Activated T-cell treated with anti-CD3 and anti-CD28 coated beads for 24 hours (primary cell): ENCODE results near the gene SLA2.
A peak's percentile ranks its signal among the peaks of the same experiment; 100 is the strongest.

Source experiments
- DNase-seq: peaks from one replicate; pipeline ENCODE4 v3.0.0-alpha.2; 2020; ENCODE audit warnings: low read depth

SLA2 gene

GRCh38 chr20:36607586-36608387 is 38.2 kb downstream of the SLA2 start:
- DNase-seq, result no peak

DNA sequence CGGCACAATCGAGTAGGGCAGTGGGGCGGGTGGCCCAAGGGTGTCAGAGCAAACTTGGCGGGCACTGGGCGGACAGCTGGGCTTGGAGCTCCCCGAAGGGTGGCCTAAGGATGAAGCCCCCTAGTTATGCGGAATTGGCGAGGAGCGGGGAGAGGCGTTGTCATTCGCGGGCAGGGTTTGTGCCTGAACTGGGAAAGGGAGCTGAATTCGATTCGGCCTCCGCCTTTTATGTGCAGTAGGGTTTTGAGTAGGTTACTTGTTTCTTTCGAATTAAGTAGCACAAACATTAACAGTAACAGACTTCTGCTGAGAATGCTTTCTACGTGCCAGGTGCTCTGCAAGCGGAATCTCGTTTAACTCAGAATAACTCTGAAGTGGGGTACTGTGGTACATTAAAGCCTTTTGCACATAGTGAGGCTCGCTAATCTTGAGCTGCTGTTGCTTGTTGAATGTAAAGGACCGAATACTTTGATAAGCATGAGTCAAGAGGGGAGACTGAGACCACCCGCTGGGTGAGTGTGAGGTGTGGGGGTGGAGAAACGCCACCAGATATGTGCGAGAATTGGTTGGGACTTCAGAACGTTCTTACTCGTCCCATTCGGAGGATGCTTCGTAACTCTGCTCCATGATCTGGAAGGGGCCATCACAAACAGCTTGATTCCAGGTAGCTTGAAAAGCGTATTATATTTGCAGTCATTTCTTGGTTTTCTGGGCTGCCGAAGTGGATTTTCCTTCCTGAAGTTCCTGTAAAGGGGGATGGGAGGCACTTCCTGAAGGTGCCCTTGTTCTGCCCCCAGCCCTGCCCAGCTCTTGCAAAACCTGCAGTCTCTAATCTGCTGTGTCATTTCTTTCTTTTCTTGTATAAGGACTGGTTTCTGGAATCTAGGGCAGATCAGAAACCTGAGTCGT is 39.6 kb downstream of the SLA2 start:
- DNase-seq, result no peak

DNA sequence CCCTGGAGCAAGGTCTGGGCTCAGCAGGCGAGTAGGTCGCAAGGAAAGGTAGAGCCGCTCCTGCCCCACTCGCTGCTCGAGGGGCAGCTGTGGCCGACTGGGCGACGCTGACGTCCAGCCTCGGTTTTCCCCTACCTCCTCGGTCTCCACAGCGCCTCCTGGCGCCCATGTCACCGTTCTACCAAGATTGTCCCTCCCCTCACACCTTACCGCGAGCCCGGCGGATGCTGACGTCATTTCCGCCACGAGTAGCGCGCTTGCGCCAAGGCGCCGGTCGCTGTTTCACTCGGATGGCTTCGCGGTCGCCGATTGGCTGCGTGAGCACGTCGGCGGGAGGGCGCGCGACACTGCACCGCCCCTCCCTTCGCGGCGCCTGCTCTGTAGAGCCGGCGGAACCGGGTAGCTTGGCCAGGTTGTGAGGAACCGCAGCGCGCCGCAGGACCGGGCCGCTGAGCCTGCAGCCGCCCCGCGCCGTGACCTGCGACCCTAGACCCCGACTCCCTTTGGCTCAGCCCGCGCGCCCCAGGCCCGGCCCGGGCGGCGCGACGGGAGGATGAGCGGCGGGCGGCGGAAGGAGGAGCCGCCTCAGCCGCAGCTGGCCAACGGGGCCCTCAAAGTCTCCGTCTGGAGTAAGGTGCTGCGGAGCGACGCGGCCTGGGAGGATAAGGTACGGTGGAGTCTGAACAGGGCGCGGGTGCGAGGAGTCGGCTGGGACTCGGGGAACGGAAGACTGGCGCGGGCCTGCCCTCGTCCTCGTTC is 40.4 kb downstream of the SLA2 start, which contains the start of gene RAB5IF:
TSS of gene RAB5IF (plus strand) at position 381 of the 759 bp plus-strand sequence. CDS start at position 554, 173 bp downstream.
- peak; percentile 99 for DNase-seq

DNA sequence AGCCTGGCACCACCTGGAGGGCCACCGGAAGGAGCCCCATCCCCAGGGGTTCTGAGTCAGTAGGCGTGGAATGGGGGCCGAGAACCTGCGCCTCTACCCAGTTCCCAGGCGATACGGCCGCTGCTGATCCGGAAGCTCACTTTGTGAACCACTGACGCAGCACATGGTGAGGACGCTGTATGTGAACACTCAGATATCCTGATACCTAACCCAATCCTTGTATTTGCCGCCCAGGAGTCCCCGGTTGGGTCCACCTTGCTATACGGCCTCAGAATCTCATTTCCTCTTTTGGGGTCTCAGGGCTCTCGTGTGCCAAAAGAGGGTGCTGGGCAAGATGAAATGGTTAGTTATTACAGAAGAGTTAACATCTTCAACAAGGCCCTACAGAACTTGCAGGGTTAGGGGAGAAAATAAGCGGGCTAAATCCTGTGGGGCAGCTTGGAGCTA is 41.0 kb downstream of the SLA2 start:
- DNase-seq, result peak; percentile 23

DNA sequence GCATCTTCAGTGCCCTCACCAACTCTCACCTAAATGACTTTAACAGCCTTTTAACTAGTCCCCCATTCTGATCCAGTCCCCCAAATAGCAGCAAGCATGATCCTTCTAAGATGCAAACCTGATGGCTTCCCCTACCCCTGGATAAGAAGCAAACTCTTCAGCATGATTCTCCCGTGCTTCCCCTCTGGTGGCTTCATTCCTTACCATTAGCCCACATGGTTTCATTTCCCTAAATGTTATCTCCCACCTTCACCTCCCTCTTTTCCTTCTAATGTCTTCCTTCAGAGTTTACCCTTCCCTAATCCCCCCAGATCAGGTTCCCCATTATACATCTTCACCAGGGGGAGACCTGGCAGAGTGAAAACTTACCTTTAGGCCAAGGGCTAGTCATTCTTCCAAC is 44.5 kb downstream of the SLA2 start:
- DNase-seq, result no peak

- DNase-seq, result no peak
Observed at GRCh38 chr20:36599912-36600345, 46.1 kb downstream of the SLA2 start.

DNA sequence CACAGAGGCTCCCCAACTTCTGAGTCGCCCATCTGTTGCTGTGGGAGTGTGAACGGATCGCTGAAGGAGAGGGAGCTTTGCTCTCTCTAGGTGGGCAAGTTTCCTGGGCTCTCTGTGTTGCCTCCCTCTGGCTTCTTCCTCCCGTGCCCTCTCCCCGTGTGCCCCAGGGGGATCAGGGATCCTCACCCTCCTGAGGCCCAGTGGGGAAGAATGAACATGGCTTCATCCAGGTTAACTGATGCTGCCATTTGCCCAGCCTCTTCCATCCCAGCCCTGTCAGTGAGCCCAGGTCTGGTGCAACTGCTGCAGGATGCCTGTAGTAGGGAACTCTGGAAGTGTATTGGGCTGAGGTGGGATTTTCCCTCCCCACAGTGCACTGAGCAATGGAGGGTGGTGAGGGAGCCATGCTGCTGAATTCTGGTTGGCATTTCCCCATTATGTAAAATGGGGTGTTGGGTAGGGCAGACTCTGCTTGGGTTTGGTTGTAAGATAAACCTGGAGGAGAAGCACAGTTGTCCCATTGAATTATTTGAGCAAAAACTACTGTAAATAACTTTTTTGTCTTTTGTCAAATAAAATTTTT is 52.6 kb downstream of the SLA2 start:
- no peak for DNase-seq

DNA sequence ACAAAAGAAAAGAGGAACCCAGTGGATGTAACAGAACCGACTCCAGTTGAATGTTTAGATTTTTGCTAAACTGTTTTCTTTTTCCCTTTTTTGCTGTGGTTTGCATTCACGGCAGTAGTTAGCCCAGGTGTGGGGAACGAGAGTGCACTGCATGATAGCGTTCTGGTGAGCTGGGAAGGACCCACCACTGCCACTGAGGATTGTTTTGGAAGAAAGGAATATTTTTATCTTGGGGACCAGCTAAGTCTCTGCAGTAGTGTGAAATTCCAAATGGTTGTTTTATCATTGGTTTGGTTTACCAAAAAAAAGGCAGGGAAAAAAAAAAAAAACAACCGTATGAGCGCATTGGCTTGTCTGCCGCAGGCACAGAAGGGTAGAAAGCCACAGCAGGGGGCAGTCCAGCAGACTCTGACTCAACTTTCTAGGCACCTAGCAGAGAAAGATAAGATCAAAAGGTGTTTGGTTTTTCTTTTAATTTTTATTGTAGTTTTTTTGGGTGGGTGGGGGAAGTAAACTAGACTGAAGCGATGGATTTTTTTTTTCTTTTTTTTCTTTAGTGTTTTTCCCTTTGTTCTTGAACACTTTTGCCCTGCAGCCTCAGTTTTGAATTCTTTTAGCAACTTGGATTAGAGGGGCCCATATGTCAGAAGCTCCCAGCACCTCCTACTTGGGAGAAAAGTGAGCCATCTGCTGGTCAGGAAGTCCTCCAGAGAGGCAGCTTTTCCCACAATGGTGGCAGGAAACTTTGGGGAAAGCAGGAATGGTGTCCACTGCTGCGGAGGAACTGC is 53.9 kb downstream of the SLA2 start:
- DNase-seq, result no peak

DNA sequence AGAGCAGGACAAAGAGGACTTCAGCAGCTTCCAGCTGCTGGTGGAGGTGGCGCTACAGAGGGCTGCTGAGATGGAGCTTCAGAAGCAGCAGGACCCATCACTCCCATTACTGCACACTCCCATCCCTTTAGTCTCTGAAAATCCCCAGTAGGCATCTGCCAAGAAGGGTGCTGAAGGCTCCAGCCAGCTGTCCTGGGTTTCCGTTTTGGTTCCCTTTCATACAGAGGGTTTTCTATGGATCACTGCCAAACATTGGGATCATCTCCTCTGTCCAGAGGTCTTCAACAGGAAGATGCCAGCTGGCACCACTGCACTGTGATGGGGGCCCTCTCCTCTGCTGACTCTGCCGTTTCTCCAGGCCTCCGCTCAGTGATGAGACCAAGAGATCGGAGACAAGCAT is 54.7 kb downstream of the SLA2 start:
- no peak for DNase-seq

DNA sequence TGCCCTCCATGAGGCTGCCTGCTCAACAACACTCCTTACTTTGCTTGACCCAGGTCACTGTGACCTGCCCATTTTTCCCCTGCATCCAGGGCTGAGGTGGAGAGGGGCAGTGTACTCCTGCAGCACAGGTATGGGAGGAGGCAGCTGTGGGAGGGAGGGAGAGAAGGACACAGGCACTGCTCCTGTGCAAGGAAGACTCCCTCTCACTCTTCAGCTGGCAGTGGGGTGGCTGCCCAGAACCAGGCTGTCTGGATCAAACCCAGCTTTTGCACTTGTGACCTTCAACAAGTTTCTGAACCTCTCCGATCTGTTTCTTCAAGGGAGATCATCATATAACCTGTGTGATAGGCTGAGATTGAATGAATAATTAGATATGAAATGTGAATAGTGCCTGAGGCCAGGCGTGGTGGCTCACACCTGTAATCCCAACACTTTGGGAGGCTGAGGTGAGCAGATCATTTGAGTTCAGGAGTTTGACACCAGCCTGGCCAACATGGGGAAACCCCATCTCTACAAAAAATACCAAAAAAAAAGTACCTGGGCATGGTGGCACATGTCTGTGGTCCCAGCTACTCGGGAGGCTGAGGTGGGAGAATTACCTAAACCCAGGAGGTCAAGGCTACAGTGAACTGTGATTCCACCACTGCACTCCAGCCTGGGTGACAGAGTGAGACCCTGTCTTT is 58.5 kb downstream of the SLA2 start:
- no peak for DNase-seq

GRCh38 chr20:36585410-36586125 is 60.4 kb downstream of the SLA2 start:
- no peak for DNase-seq

GRCh38 chr20:36584018-36584481 is 61.9 kb downstream of the SLA2 start:
- no peak for DNase-seq

DNA sequence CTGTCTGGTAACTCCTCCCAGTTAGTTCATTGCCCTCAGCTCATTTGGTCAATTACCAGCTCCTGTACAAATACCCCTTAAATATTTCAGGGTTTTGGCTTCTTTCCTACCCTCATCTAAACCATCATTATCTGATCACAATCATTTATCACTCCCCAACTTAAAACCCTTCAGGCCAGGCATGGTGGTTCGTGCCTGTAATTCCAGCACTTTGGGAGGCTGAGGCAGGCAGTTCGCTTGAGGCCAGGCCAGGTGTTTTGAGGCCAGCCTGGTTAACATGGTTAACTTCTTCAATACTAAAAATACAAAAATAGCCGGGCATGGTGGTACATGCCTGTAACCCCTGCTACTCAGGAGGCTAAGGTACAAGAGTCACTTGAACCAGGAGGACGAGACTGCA is 63.2 kb downstream of the SLA2 start:
- DNase-seq, result no peak

DNA sequence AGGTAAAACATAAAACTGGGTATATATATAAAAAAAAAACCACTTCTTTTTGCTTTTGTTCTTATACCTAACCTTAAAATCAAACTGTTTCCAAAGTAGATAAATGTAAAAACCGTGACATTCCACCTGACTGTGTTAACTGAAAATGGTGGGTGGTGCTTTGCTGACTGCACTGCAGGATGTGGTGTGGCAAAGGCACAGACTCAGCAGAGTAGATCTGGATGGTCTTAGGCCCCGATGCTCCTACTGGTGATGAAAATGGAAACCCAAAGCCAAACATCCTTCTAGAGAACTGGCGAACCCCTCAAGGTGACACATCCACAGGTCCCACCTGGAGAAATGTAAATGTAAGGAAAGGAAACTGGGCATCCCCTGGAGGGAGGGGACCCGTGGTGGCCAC is 63.7 kb downstream of the SLA2 start:
- no peak for DNase-seq

- DNase-seq, result no peak
Observed at GRCh38 chr20:36579996-36580545, 65.9 kb downstream of the SLA2 start.

- no peak for DNase-seq
Observed at GRCh38 chr20:36578356-36579041, 67.5 kb downstream of the SLA2 start.

- no peak for DNase-seq
Observed at GRCh38 chr20:36576081-36576445, 69.9 kb downstream of the SLA2 start.

DNA sequence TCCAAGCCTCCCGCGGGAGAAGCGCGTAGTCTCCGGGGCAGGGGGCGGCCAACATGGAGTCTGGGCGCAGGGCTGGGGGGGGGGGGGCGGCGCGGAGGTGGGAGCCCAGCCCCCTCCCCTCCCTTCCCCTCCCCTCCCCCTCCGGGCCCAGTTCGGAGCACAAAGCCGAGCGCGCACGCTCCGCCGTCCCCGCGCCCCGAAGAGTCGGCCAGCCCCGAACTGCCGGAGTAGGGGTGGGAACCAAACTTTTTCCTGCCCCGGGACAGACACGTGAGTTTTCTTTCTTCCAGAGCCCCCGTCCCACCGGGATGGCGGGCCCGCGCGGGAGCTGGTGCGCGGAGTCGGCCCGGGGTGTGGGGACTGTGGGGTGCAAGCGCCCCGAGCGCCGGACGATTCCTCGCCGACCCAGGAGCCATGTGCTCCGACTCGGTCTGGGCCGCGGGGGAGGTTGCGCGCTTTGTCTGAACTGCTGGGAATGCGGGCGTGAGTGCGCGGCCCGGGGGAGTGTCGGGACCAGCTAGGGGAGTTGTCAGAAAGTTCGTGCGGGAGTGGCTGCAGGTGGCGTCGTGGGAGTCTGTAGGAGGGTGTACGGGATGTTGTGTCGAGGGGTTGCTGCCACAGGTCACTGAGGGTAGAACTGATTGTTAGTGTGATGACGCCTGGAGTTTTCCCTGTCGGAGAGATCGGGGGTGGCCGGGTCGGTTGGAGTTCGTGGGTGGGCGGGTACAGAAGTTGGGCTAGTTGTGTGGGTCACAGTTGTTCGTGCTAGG is 71.4 kb downstream of the SLA2 start:
- peak; percentile 33 for DNase-seq
